NCI-H2107 treated with DMSO at 0.1 percent for 48 hours (cell line): ENCODE measurements around the gene APOBEC4.

Experiments
- DNase-seq: peaks from one replicate; lab custom pipeline; 2025; ENCODE audit not compliant: unreplicated experiment; lab: John Stamatoyannopoulos, UW

APOBEC4 gene

DNA sequence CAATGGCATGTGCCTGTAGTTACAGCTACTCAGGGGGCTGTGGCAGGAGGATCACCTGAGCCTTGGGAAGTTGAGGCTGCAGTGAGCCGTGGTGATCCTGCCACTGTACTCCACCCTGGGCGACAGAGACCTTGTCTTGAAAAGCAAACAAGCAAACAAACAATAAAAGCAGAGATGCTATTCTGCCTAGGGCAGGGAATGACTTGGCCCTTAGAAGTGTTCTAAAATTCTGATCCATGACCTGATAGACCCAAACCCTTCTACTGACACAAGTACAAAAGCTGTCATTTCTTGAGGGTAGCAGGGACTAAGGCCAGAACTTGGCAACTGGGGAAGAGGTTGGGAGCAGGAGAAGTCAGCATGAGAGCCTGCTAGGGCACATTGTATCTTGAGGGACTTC, 47.2 kb downstream of the APOBEC4 start:
- DNase-seq, result no peak

DNA sequence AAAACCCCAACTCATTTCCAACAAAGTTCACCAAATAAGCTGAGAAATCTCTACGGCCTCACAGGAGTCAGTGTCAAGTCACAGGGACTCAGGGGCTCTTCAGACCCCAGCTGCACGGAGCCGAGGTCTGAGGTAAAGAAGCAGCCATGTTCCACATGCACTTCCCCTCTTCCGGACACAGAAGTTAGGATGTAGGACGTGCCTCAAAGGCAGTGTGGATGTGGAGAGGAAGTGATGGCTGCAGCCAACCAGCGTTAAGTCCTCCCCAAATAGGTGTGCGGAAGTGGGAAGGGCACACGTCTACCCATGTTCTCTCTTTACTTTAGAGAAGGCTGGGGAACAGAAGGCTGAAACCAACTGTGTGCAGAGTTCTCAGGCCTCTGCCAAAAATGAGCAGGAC, 48.3 kb downstream of the APOBEC4 start:
- no peak for DNase-seq

DNA sequence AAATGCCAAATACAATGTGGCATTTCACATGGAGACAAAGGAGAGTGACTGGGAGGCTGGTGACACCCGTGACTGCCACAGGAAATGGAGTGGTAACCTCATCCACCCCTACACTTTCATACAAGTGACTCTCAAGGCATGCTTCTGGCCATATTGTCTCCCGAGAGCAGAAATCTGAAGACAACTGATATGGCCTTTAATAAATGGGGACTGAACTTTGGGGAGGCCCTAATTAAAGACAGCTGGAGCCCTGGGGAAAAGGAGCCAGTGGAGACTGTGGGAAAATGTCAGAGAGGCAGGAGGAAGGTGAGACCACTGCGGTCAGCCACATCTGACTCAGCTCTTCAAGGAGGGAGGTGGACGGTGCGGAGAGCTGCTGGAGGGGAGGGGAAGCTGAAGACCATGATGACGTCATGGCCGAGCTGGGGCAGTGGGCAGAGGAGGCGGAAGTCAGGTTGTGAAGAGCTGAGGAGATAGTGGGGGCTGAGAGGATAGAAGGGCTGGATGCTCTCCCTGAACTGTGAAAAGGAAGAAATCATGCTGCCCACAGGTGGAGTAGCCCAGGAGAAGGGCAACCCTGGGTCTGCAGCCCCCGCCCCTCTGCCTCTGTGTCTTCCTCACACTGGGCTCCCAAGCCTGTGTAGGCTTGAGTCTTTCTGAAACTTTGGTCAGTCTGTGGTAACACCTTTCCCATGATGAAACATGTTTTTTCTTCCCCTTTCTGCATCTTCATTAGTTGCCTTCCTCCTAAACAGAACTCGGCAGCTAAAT, 48.9 kb downstream of the APOBEC4 start:
- peak; percentile 19 for DNase-seq

DNA sequence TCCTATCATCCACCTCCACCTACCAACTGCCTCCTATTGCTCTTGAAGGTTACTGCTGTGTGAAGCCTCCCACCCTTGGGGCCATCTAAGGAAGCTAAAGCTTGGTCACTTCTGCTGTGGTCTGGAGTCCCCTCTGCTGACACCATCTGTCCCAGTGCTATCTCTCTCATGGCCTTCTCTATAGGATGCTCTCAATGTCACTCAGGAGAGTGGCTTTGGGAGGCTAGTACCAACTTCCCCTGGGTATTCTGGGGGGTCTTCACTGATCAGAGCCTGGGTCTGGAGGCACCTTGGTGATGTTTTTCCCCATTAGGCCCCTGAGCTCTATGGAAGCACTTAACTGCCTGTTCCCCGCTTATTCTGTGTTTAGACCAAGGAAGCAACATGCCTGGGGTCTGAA, 50.6 kb downstream of the APOBEC4 start:
- no peak for DNase-seq

DNA sequence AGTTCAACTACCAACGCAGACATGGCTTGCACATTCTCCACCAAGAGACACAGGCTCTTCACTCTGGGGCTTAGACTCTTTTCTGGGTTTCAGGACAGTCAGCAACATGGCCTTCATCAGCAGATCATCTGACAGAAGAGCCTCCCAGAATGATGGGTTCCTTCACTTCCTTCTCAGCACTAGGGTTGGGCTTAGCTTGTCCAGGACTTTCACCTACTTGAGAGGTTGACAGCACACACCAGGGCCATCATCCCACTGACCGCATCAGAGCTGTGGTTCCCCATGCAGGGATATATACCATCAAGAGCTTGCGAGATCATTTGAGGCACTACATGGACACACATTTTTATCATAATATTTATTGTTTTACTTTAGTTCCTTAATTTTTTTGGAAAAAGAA, 52.5 kb downstream of the APOBEC4 start:
- DNase-seq, result no peak

DNA sequence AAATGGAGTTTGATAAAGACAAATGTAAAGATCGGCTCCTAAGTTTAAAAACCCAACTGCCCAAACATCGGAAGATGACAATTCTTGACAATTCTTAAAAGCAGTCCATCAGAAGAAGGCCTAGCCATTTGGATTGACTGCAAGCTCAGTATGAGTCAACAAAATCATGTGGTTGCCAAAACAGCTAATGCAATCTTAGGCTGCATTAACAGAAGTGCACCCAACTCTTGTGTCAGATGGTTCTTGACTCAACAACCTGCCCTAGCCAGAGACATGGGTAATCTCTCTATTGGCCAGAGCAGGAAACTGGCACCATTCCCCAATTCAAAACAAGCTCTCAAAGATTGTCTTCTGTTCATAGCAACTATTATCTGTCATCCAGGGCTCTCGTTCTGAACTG, 53.0 kb downstream of the APOBEC4 start:
- DNase-seq, result no peak

DNA sequence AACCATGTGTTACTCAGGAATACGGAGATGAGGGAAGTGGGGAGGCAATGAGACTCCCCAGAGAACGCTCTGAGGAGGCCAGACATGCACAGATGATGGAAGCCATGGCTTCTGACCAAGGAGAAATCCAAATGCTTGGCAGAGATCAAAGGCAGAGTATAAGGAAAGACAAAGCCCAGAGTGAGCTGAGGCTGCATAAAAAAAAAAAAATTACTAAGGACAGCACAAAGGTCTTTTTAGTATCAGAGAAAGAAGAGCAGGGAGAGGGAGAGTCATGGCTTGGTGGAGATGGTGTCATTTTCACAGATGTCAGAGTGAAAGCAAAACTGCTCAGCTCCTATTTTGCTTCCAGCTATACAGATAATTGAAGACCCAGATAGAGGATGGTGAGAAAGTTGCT, 54.7 kb downstream of the APOBEC4 start:
- no peak for DNase-seq

DNA sequence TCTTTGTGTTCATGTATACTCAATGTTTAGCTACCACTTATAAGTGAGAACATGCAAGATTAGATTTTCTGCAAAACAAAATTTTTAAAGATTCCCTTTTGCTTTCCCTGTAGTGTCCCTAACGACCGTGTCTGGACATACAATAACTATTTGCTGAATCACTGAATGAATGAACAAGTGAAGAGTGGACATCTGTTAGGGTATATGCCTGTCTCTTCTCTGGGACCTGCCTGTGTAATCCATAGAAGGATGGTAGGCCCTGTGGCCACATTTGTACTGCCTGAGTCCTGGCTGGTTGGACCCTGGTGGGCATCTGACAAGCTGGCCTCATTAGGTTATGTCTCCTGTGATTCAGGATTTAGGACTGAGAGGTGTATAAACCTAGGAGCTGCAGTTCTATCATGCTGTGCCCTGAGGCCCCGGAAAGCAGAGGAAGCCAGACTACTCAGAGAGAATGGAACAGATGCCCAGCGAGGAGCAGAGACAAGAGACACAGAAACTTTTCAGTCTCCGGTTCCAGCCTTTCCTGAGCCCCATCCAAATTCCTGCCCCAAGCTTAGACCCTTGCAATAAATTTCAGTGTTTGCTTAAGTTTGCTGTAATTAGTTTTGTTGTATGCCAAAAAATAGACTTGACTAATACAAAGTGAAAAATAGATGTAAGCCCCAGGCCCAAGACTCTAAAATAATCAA, 55.3 kb downstream of the APOBEC4 start:
- no peak for DNase-seq

DNA sequence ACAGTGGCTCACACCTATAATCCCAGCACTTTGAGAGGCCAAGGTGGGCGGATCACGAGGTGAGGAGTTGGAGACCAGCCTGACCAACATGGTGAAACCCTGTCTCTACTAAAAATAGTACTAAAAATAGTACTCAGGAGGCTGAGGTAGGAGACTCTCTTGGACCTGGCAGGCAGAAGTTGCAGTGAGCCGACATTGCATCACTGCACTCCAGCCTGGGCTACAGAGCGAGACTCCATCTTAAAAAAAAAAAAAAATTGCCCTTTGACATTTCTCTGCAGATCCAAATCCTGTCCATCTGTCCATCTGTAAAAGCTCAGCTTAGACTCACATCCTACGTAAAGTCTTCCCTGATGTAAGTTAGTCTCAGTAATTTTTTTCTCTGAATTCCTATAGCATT, 56.6 kb downstream of the APOBEC4 start:
- no peak for DNase-seq
